WTC11 (cell line): ENCODE results near the gene TPGS2. TPM values are rescaled to one million over a fixed set of nuclear protein-coding genes. Genes with fewer than 3 reads are reported as not detected.

Source experiments
- ATAC-seq: fragments of 200-7000 bp; cut with Tn5 transposase; 2 replicates; pipeline ENCODE4 v1.10.0; 2021; ENCODE audit warnings: mild to moderate bottlenecking, moderate library complexity
- CTCF ChIA-PET: fragments of 300-600 bp; sonication (Branson Sonifier 250); formaldehyde crosslinking; loops from one replicate; lab custom pipeline; 2021; ENCODE audit warnings: antibody characterized with exemption; lab: Charles Lee
- POLR2A ChIA-PET: fragments of 350-600 bp; sonication (Branson Sonifier 250); formaldehyde crosslinking; loops from one replicate; lab custom pipeline; 2021; ENCODE audit warnings: antibody characterized with exemption; lab: Charles Lee
- DNase-seq: peaks from one replicate; pipeline ENCODE4 v3.0.0; 2021; ENCODE audit warnings: low spot score
- H3K27ac Mint-ChIP-seq: 2 replicates; pipeline ENCODE4 v1.8.0; 2021; ENCODE audit warnings: mixed read lengths
- H3K27me3 Mint-ChIP-seq: 2 replicates; pipeline ENCODE4 v1.8.0; 2021; ENCODE audit warnings: low read depth, mild to moderate bottlenecking, moderate library complexity, mixed read lengths
- H3K36me3 Mint-ChIP-seq: 2 replicates; pipeline ENCODE4 v1.8.0; 2021; ENCODE audit warnings: mixed read lengths
- H3K4me1 Mint-ChIP-seq: 2 replicates; pipeline ENCODE4 v1.8.0; 2022; ENCODE audit warnings: mixed read lengths
- H3K4me3 Mint-ChIP-seq: 2 replicates; pipeline ENCODE4 v1.8.0; 2021; ENCODE audit warnings: mild to moderate bottlenecking, moderate library complexity, mixed read lengths
- H3K9me3 Mint-ChIP-seq: 2 replicates; pipeline ENCODE4 v1.8.0; 2021; ENCODE audit warnings: mixed read lengths
- CBFB ChIP-seq: sonication (generic); formaldehyde crosslinking; IDR thresholded peaks from 2 replicates; pipeline ENCODE4 v1.8.1; 2022; ENCODE audit warnings: mild to moderate bottlenecking, low read depth, missing genetic modification reagents
- CREB1 ChIP-seq: sonication (generic); formaldehyde crosslinking; IDR thresholded peaks from 2 replicates; pipeline ENCODE4 v1.8.0; 2023; ENCODE audit warnings: mild to moderate bottlenecking, missing genetic modification reagents
- EMX1 ChIP-seq: fragments of 250-450 bp; sonication (Bioruptor Pico); IDR thresholded peaks from 2 replicates; pipeline ENCODE4 v1.8.0; 2021; ENCODE audit warnings: mild to moderate bottlenecking
- GRHL2 ChIP-seq: fragments of 250-450 bp; sonication (Bioruptor Pico); IDR thresholded peaks from 2 replicates; pipeline ENCODE4 v1.8.0; 2022; ENCODE audit warnings: mild to moderate bottlenecking, moderate library complexity; ENCODE audit not compliant: insufficient replicate concordance, severe bottlenecking
- KAT7 ChIP-seq: sonication (generic); formaldehyde crosslinking; IDR thresholded peaks from 2 replicates; pipeline ENCODE4 v1.8.1; 2023; ENCODE audit warnings: missing genetic modification reagents, mild to moderate bottlenecking, borderline replicate concordance
- NFYB ChIP-seq: sonication (generic); formaldehyde crosslinking; conservative IDR thresholded peaks from 2 replicates; pipeline ENCODE4 v1.8.0; 2022; ENCODE audit warnings: low read depth, missing genetic modification reagents
- NR3C1 ChIP-seq: sonication (generic); formaldehyde crosslinking; conservative IDR thresholded peaks from 2 replicates; pipeline ENCODE4 v1.8.1; 2023; ENCODE audit warnings: low read depth, mild to moderate bottlenecking, missing genetic modification reagents
- OVOL2 ChIP-seq: fragments of 250-450 bp; sonication (Bioruptor Pico); IDR thresholded peaks from 2 replicates; pipeline ENCODE4 v1.9.0; 2021; ENCODE audit warnings: mild to moderate bottlenecking, borderline replicate concordance
- PRDM15 ChIP-seq: sonication (generic); formaldehyde crosslinking; IDR thresholded peaks from 2 replicates; pipeline ENCODE4 v1.8.0; 2022; ENCODE audit warnings: missing genetic modification reagents
- PRRX2 ChIP-seq: fragments of 250-450 bp; sonication (Bioruptor Pico); IDR thresholded peaks from 2 replicates; pipeline ENCODE4 v1.8.0; 2021; ENCODE audit warnings: mild to moderate bottlenecking
- RELA ChIP-seq: sonication (generic); formaldehyde crosslinking; IDR thresholded peaks from 2 replicates; pipeline ENCODE4 v1.8.1; 2022; ENCODE audit warnings: missing genetic modification reagents, mild to moderate bottlenecking, borderline replicate concordance
- TCF7 ChIP-seq: sonication (generic); formaldehyde crosslinking; IDR thresholded peaks from 2 replicates; pipeline ENCODE4 v1.8.0; 2022; ENCODE audit warnings: mild to moderate bottlenecking, low read depth, missing genetic modification reagents, moderate library complexity
- TP53 ChIP-seq: sonication (generic); formaldehyde crosslinking; IDR thresholded peaks from 2 replicates; pipeline ENCODE4 v1.8.1; 2023; ENCODE audit warnings: mild to moderate bottlenecking, missing genetic modification reagents
- ZBTB43 ChIP-seq: sonication (generic); formaldehyde crosslinking; IDR thresholded peaks from 2 replicates; pipeline ENCODE4 v1.8.1; 2023; ENCODE audit warnings: mild to moderate bottlenecking, missing genetic modification reagents
- ZMAT4 ChIP-seq: fragments of 250-450 bp; sonication (Bioruptor Pico); IDR thresholded peaks from 2 replicates; pipeline ENCODE4 v1.9.0; 2021; ENCODE audit warnings: mild to moderate bottlenecking
- ZNF232 ChIP-seq: sonication (generic); formaldehyde crosslinking; IDR thresholded peaks from 2 replicates; pipeline ENCODE4 v1.8.0; 2022; ENCODE audit warnings: mild to moderate bottlenecking, missing genetic modification reagents
- total RNA-seq: library from RNA; stranded (reverse); gene quantifications from 3 replicates; pipeline ENCODE4 v1.2.3, GENCODE V29; 2021
- TF ChIP-seq, protein P1 (sequence below): fragments of 250-450 bp; sonication (Bioruptor Pico); IDR thresholded peaks from 2 replicates; pipeline ENCODE4 v1.9.0; 2021; ENCODE audit warnings: mild to moderate bottlenecking, borderline replicate concordance
- TF ChIP-seq, protein P2 (sequence below): sonication (generic); formaldehyde crosslinking; conservative IDR thresholded peaks from 2 replicates; pipeline ENCODE4 v1.8.1; 2022; ENCODE audit warnings: mild to moderate bottlenecking, missing genetic modification reagents

The TPGS2 gene
- total RNA-seq, 1 experiment from 2014 or later: 96.9 TPM

- ATAC-seq (no peak), DNase-seq (no peak)
- CTCF ChIA-PET: no interaction called here
Measured at GRCh38 chr18:36780748-36781147, 48.1 kb downstream of the TPGS2 start.

DNA sequence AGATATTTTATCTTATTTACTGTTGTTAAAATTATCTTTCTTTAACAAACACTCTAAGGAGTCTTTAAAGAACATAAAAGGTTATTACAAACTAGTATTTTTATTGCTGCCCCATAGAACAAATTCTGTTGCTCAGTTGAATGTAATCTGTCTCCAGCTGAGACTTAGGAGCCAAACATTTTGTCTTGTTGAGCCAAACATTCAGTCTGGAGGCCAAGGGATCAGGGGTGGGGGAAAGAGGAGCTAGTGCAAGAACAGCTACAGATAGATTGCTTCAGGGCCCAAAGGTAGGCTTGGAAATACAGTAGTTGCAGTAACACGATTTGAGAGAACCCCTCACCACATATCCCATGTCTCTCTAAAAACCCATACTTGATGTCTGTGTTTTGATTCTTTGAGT is 51.2 kb downstream of the TPGS2 start:
- ChIA-PET POLR2A (no interaction called here), CTCF (interaction anchor here (2.3 kb wide), 1 partner anchor 122 kb away, joined by 8 read pairs; no protein-coding TSS in a partner anchor)
- Mint-ChIP-seq H3K36me3 (no peaks in the 10 kb centered on the region), H3K4me3 (no peak overlapping the region), H3K27me3 (no peaks in the 10 kb centered on the region), H3K27ac (no peak overlapping the region), H3K9me3 (no peaks in the 10 kb centered on the region), H3K4me1 (no peaks in the 10 kb centered on the region)
- ATAC-seq (no peak), DNase-seq (no peak)
- TF ChIP-seq CREB1: no peak

More at GRCh38 chr18:36780748-36781147, 48.1 kb downstream of the TPGS2 start:
- Mint-ChIP-seq H3K4me3 (no peak overlapping the region), H3K27me3 (no peaks in the 10 kb centered on the region), H3K4me1 (no peaks in the 10 kb centered on the region), H3K27ac (no peak overlapping the region), H3K9me3 (no peaks in the 10 kb centered on the region), H3K36me3 (no peaks in the 10 kb centered on the region)
- POLR2A ChIA-PET: no interaction called here
- no peak for TF ChIP-seq PRRX2 (CRISPR knock-in tag)
- TF ChIP-seq OVOL2 (CRISPR knock-in tag): no peak
- no peak for TF ChIP-seq CREB1
- no peak for TF ChIP-seq ZMAT4 (CRISPR knock-in tag)
- no peak for TF ChIP-seq RELA (CRISPR knock-in tag)
- TF ChIP-seq TCF7: no peak
- no peak for TF ChIP-seq ZNF232

- Mint-ChIP-seq H3K36me3 (no peaks in the 10 kb centered on the region), H3K4me3 (no peak overlapping the region), H3K4me1 (no peaks in the 10 kb centered on the region; the same call in 1 of the 2 replicates), H3K27ac (no peak overlapping the region), H3K27me3 (no peaks in the 10 kb centered on the region), H3K9me3 (no peaks in the 10 kb centered on the region)
- no peak for ATAC-seq
- TF ChIP-seq EMX1: no peak
- TF ChIP-seq CBFB (CRISPR knock-in tag): no peak
- TF ChIP-seq NR3C1: no peak
- no peak for TF ChIP-seq GRHL2
- TF ChIP-seq PRDM15 (CRISPR knock-in tag): no peak
- no peak for TF ChIP-seq KAT7
- no peak for TF ChIP-seq TP53
- no peak for TF ChIP-seq ZBTB43
- CTCF ChIA-PET: interaction anchor here (0.7 to 2.3 kb wide), 2 partner anchors 123 to 477 kb away, joined by 5 to 8 read pairs; no protein-coding TSS in a partner anchor
- POLR2A ChIA-PET: interaction anchor here (0.6 to 0.7 kb wide), 2 partner anchors 76 to 430 kb away, joined by 3 to 4 read pairs; no protein-coding TSS in a partner anchor
- no peak for DNase-seq
Measured at GRCh38 chr18:36776650-36777049, 52.2 kb downstream of the TPGS2 start.

DNA sequence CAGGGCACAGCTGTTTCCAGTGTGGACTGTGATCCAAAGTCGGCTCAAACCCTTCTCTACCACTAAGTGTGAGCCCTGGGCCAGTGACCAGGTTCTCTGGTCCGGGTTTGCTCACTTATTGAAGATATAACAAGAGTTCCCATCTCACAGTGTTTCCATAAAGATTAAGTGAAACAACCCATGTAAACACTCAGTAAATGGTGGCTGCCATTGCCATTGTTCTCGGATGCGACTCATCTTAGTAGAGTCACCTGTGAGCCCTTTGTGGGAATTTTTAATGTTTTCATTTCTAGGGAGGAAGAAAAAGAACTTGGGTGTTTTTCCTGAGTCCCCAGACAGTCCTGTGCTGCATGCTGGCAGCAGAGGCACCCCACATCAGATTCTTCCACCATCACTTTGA is 53.4 kb downstream of the TPGS2 start:
- Mint-ChIP-seq H3K36me3 (no peaks in the 10 kb centered on the region), H3K4me3 (no peak overlapping the region), H3K4me1 (peaks cover 9% of the 10 kb centered on the region), H3K27ac (no peak overlapping the region)
- POLR2A ChIA-PET: no interaction called here
- TF ChIP-seq, protein P1, sequence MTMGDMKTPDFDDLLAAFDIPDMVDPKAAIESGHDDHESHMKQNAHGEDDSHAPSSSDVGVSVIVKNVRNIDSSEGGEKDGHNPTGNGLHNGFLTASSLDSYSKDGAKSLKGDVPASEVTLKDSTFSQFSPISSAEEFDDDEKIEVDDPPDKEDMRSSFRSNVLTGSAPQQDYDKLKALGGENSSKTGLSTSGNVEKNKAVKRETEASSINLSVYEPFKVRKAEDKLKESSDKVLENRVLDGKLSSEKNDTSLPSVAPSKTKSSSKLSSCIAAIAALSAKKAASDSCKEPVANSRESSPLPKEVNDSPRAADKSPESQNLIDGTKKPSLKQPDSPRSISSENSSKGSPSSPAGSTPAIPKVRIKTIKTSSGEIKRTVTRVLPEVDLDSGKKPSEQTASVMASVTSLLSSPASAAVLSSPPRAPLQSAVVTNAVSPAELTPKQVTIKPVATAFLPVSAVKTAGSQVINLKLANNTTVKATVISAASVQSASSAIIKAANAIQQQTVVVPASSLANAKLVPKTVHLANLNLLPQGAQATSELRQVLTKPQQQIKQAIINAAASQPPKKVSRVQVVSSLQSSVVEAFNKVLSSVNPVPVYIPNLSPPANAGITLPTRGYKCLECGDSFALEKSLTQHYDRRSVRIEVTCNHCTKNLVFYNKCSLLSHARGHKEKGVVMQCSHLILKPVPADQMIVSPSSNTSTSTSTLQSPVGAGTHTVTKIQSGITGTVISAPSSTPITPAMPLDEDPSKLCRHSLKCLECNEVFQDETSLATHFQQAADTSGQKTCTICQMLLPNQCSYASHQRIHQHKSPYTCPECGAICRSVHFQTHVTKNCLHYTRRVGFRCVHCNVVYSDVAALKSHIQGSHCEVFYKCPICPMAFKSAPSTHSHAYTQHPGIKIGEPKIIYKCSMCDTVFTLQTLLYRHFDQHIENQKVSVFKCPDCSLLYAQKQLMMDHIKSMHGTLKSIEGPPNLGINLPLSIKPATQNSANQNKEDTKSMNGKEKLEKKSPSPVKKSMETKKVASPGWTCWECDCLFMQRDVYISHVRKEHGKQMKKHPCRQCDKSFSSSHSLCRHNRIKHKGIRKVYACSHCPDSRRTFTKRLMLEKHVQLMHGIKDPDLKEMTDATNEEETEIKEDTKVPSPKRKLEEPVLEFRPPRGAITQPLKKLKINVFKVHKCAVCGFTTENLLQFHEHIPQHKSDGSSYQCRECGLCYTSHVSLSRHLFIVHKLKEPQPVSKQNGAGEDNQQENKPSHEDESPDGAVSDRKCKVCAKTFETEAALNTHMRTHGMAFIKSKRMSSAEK: no peak
- TF ChIP-seq, protein P2, sequence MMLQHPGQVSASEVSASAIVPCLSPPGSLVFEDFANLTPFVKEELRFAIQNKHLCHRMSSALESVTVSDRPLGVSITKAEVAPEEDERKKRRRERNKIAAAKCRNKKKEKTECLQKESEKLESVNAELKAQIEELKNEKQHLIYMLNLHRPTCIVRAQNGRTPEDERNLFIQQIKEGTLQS: no peak
- TF ChIP-seq NFYB: no peak
- TF ChIP-seq, all 79 proteins: peak for 0
- ATAC-seq: no peak
- Mint-ChIP-seq H3K27me3 (no peaks in the 10 kb centered on the region), H3K9me3 (no peaks in the 10 kb centered on the region)
- CTCF ChIA-PET: no interaction called here
- DNase-seq: no peak
